ENCODE data around the gene SRF. TPM values are rescaled to one million over a fixed set of nuclear protein-coding genes. Genes with fewer than 3 reads are reported as not detected.

Gene SRF
- total RNA-seq, 1 donor from 2014 or later, result 20.7 TPM

GRCh38 chr6:43142101-43142500, 29.0 kb upstream of the SRF start:
- no peaks in the 10 kb centered on the region for H3K36me3 Mint-ChIP-seq (ENCODE audit: unreplicated experiment)
- peaks cover 4% of the 10 kb centered on the region for H3K9me3 Mint-ChIP-seq (ENCODE audit: unreplicated experiment)
- H3K27me3 Mint-ChIP-seq (ENCODE audit: unreplicated experiment), result peaks cover 4% of the 10 kb centered on the region
- no peak for TF ChIP-seq CTCF (IDR thresholded peaks at IDR 0.05; ENCODE audit: partially characterized antibody, unreplicated experiment)
- no peak overlapping the region for H3K4me3 Mint-ChIP-seq (ENCODE audit: unreplicated experiment)
- no peak for DNase-seq
- peaks cover 21% of the 10 kb centered on the region for H3K4me1 Mint-ChIP-seq (ENCODE audit: low read depth, unreplicated experiment)
- H3K27ac Mint-ChIP-seq (ENCODE audit: unreplicated experiment), result peak overlapping the region; percentile 55

- Mint-ChIP-seq H3K9me3 (ENCODE audit: unreplicated experiment) (peaks cover 8% of the 10 kb centered on the region), H3K36me3 (ENCODE audit: unreplicated experiment) (no peaks in the 10 kb centered on the region), H3K27ac (ENCODE audit: unreplicated experiment) (peak overlapping the region; percentile 85), H3K27me3 (ENCODE audit: unreplicated experiment) (peaks cover 5% of the 10 kb centered on the region), H3K4me1 (ENCODE audit: low read depth, unreplicated experiment) (peaks cover 24% of the 10 kb centered on the region), H3K4me3 (ENCODE audit: unreplicated experiment) (peak overlapping the region; percentile 50)
- peak; percentile 91 for DNase-seq
- TF ChIP-seq CTCF (IDR thresholded peaks at IDR 0.05; ENCODE audit: partially characterized antibody, unreplicated experiment), result peak; percentile 89
These were observed 27.6 kb upstream of the SRF start for GRCh38 chr6:43143235-43144128.

- Mint-ChIP-seq H3K4me1 (ENCODE audit: low read depth, unreplicated experiment) (peaks cover 24% of the 10 kb centered on the region), H3K27me3 (ENCODE audit: unreplicated experiment) (peaks cover 6% of the 10 kb centered on the region), H3K36me3 (ENCODE audit: unreplicated experiment) (no peaks in the 10 kb centered on the region), H3K9me3 (ENCODE audit: unreplicated experiment) (peaks cover 8% of the 10 kb centered on the region), H3K4me3 (ENCODE audit: unreplicated experiment) (no peak overlapping the region), H3K27ac (ENCODE audit: unreplicated experiment) (no peak overlapping the region)
- DNase-seq, result no peak
- TF ChIP-seq CTCF (IDR thresholded peaks at IDR 0.05; ENCODE audit: partially characterized antibody, unreplicated experiment), result no peak
These were observed 26.2 kb upstream of the SRF start for GRCh38 chr6:43144879-43145278.

- Mint-ChIP-seq H3K9me3 (ENCODE audit: unreplicated experiment) (peaks cover 6% of the 10 kb centered on the region), H3K4me3 (ENCODE audit: unreplicated experiment) (no peak overlapping the region), H3K27me3 (ENCODE audit: unreplicated experiment) (peaks cover 6% of the 10 kb centered on the region), H3K36me3 (ENCODE audit: unreplicated experiment) (no peaks in the 10 kb centered on the region), H3K4me1 (ENCODE audit: low read depth, unreplicated experiment) (peaks cover 21% of the 10 kb centered on the region), H3K27ac (ENCODE audit: unreplicated experiment) (no peak overlapping the region)
- no peak for DNase-seq
- TF ChIP-seq CTCF (IDR thresholded peaks at IDR 0.05; ENCODE audit: partially characterized antibody, unreplicated experiment), result no peak
These were observed 24.8 kb upstream of the SRF start for GRCh38 chr6:43146261-43146660.

Data from glutamatergic neuron (in vitro differentiated cells).